ENCODE results near the gene CYRIA. TPM values are rescaled to one million over a fixed set of nuclear protein-coding genes. Genes with fewer than 3 reads are reported as not detected.

CYRIA gene
- polyA plus RNA-seq, 1 of the 3 experiments (the other 2 are of a cell fraction), result 0.13 TPM

- Histone ChIP-seq H3K9me2 (no peaks in the 10 kb centered on the region), H3F3A (replicated peaks; ENCODE audit: insufficient read depth) (no peaks in the 10 kb centered on the region), H3K27me3 (ENCODE audit: insufficient read depth) (no peaks in the 10 kb centered on the region), H4K20me1 (ENCODE audit: insufficient read depth) (no peaks in the 10 kb centered on the region), H3K4me2 (no peak overlapping the region), H3K9me3 (no peaks in the 10 kb centered on the region), H3K27ac (ENCODE audit: low read depth in 2 of 2, low read length in 1 of 2) (no peak overlapping the region), H3K9ac (no peak overlapping the region), H3K4me3 (ENCODE audit: low read depth in 2 of 2, low read length in 1 of 2) (no peak overlapping the region), H3K4me1 (ENCODE audit: control insufficient read depth in 1 of 2, insufficient read depth in 2 of 2, low read depth in 1 of 2, low read length in 1 of 2) (peaks cover 4 to 9% of the 10 kb centered on the region in 2 experiments; a peak in 2 of 4 replicates), H2AFZ (ENCODE audit: low read depth) (no peak overlapping the region), H3K36me3 (replicated peaks in 1 of 2; ENCODE audit: control insufficient read depth in 1 of 2, insufficient read depth in 2 of 2, low read length in 1 of 2) (no peaks in the 10 kb centered on the region), H3K79me2 (ENCODE audit: insufficient read depth) (no peaks in the 10 kb centered on the region)
- POLR2A ChIA-PET, result no interaction called here
- CTCF ChIA-PET, result interaction anchor here (1.4 to 17.2 kb wide), 5 partner anchors 11 to 130 kb away, joined by 7 to 298 read pairs (median 10); no protein-coding TSS in a partner anchor
- TF ChIP-seq POLR2AphosphoS5 (IDR thresholded peaks at IDR 0.05; ENCODE audit: low read depth, low read length) (no peak), RAD21 (IDR thresholded peaks at IDR 0.05; ENCODE audit: low read length) (no peak), SMC3 (IDR thresholded peaks at IDR 0.05; ENCODE audit: low read depth, low read length) (no peak), RXRA (IDR thresholded peaks at IDR 0.05; ENCODE audit: borderline replicate concordance, low read depth) (no peak), ZBTB33 (IDR thresholded peaks at IDR 0.05; ENCODE audit: borderline replicate concordance, low read depth) (no peak), GABPA (IDR thresholded peaks at IDR 0.05; ENCODE audit: low read depth) (no peak), REST (IDR thresholded peaks at IDR 0.05; ENCODE audit: low read depth, low read length) (no peak), YY1 (IDR thresholded peaks at IDR 0.05; ENCODE audit: low read depth) (no peak), FOXM1 (IDR thresholded peaks at IDR 0.05; ENCODE audit: low read depth) (no peak), USF2 (IDR thresholded peaks at IDR 0.05; ENCODE audit: borderline replicate concordance, low read depth, low read length) (no peak), MEF2A (IDR thresholded peaks at IDR 0.05; ENCODE audit: borderline replicate concordance, low read depth) (no peak), EZH2phosphoT487 (IDR thresholded peaks at IDR 0.05; ENCODE audit: borderline replicate concordance, low read depth) (no peak), GATA2 (CRISPR knock-in tag; IDR thresholded peaks at IDR 0.05) (no peak), ELF1 (IDR thresholded peaks at IDR 0.05) (no peak)
- DNase-seq, result no peak
- 84% methylated on average over 2 of the region's 2 CpGs for WGBS (ENCODE audit: low lambda C conversion rate)
These were observed 39.9 kb downstream of the CYRIA start for GRCh38 chr2:16625759-16626158.
